Measurements from ENCODE around the gene KLHL26.
A peak's percentile ranks its signal among the peaks of the same experiment; 100 is the strongest.
"Not testable (repeated sequence)": the region's sequence is repeated elsewhere in the genome, so short reads cannot be mapped to it uniquely, and the experiment has no call there.

Gene KLHL26

GRCh38 chr19:18597809-18598660, 38.8 kb upstream of the KLHL26 start:
- in situ Hi-C loops (cut with HindIII; ENCODE audit: low pct_ligation_motif_present, low pct_unique_long_range_greater_than_20kb, low sequenced_read_pairs), result no loop called here
- DNase-seq, result no peak

- in situ Hi-C loops (cut with HindIII; ENCODE audit: low pct_ligation_motif_present, low pct_unique_long_range_greater_than_20kb, low sequenced_read_pairs), result no loop called here
- no peak for DNase-seq
These were observed 37.3 kb upstream of the KLHL26 start for GRCh38 chr19:18599485-18599884.

GRCh38 chr19:18600692-18601397, 36.0 kb upstream of the KLHL26 start:
- in situ Hi-C loops (cut with HindIII; ENCODE audit: low pct_ligation_motif_present, low pct_unique_long_range_greater_than_20kb, low sequenced_read_pairs); DNase-seq: not testable (repeated sequence)

- in situ Hi-C loops (cut with HindIII; ENCODE audit: low pct_ligation_motif_present, low pct_unique_long_range_greater_than_20kb, low sequenced_read_pairs), result no loop called here
- DNase-seq, result no peak
These were observed 35.0 kb upstream of the KLHL26 start for GRCh38 chr19:18601875-18602274.

- peak; percentile 33 for DNase-seq
- in situ Hi-C loops (cut with HindIII; ENCODE audit: low pct_ligation_motif_present, low pct_unique_long_range_greater_than_20kb, low sequenced_read_pairs), result no loop called here
These were observed 33.4 kb upstream of the KLHL26 start for GRCh38 chr19:18603255-18603957.

- in situ Hi-C loops (cut with HindIII; ENCODE audit: low pct_ligation_motif_present, low pct_unique_long_range_greater_than_20kb, low sequenced_read_pairs), result no loop called here
- DNase-seq, result no peak
These were observed 32.6 kb upstream of the KLHL26 start for GRCh38 chr19:18603958-18604819.

GRCh38 chr19:18604820-18605159, 32.0 kb upstream of the KLHL26 start:
- DNase-seq, result no peak
- in situ Hi-C loops (cut with HindIII; ENCODE audit: low pct_ligation_motif_present, low pct_unique_long_range_greater_than_20kb, low sequenced_read_pairs), result no loop called here

GRCh38 chr19:18605196-18605545, 31.7 kb upstream of the KLHL26 start:
- in situ Hi-C loops (cut with HindIII; ENCODE audit: low pct_ligation_motif_present, low pct_unique_long_range_greater_than_20kb, low sequenced_read_pairs), result no loop called here

GRCh38 chr19:18605546-18606280, 31.1 kb upstream of the KLHL26 start:
- no peak for DNase-seq
- in situ Hi-C loops (cut with HindIII; ENCODE audit: low pct_ligation_motif_present, low pct_unique_long_range_greater_than_20kb, low sequenced_read_pairs), result no loop called here

More at GRCh38 chr19:18605196-18605545, 31.7 kb upstream of the KLHL26 start:
- no peak for DNase-seq

- no peak for DNase-seq
- in situ Hi-C loops (cut with HindIII; ENCODE audit: low pct_ligation_motif_present, low pct_unique_long_range_greater_than_20kb, low sequenced_read_pairs), result no loop called here
These were observed 30.3 kb upstream of the KLHL26 start, which contains the start of gene CRLF1 for GRCh38 chr19:18606281-18607225. Gene CRLF1, minus strand, starts transcription at chr19:18606799. Its CDS starts 143 bp downstream, at chr19:18606656.

GRCh38 chr19:18607226-18608101, 29.4 kb upstream of the KLHL26 start:
- DNase-seq, result no peak
- in situ Hi-C loops (cut with HindIII; ENCODE audit: low pct_ligation_motif_present, low pct_unique_long_range_greater_than_20kb, low sequenced_read_pairs), result no loop called here

- in situ Hi-C loops (cut with HindIII; ENCODE audit: low pct_ligation_motif_present, low pct_unique_long_range_greater_than_20kb, low sequenced_read_pairs), result no loop called here
- no peak for DNase-seq
These were observed 28.6 kb upstream of the KLHL26 start for GRCh38 chr19:18608102-18608804.

- in situ Hi-C loops (cut with HindIII; ENCODE audit: low pct_ligation_motif_present, low pct_unique_long_range_greater_than_20kb, low sequenced_read_pairs), result no loop called here
- DNase-seq, result no peak
These were observed 27.8 kb upstream of the KLHL26 start for GRCh38 chr19:18608805-18609716.

GRCh38 chr19:18609717-18610051, 27.1 kb upstream of the KLHL26 start:
- in situ Hi-C loops (cut with HindIII; ENCODE audit: low pct_ligation_motif_present, low pct_unique_long_range_greater_than_20kb, low sequenced_read_pairs), result no loop called here
- DNase-seq, result no peak

- in situ Hi-C loops (cut with HindIII; ENCODE audit: low pct_ligation_motif_present, low pct_unique_long_range_greater_than_20kb, low sequenced_read_pairs), result no loop called here
- no peak for DNase-seq
These were observed 26.6 kb upstream of the KLHL26 start for GRCh38 chr19:18610245-18610555.
